ENCODE results near the gene DDX1.

DNA sequence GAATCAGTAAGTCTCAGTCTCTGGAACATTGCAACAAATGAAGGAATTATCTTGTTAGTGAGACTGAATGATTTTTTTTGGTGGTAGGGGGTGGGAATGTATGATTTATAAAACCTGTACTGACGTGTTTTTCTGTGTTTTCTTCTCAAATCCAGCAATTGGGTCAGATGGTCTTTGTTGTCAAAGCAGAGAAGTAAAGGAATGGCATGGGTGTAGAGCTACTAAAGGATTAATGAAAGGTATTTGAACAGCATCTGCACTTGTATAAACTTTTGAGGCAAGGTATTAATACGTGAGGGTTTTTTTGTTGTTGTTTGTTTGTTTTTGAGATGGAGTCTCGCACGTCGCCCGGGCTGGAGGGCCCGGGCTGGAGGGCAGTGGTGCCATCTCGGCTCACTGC lies 10.7 kb downstream of the DDX1 start:
- TF ChIP-seq, protein P1, sequence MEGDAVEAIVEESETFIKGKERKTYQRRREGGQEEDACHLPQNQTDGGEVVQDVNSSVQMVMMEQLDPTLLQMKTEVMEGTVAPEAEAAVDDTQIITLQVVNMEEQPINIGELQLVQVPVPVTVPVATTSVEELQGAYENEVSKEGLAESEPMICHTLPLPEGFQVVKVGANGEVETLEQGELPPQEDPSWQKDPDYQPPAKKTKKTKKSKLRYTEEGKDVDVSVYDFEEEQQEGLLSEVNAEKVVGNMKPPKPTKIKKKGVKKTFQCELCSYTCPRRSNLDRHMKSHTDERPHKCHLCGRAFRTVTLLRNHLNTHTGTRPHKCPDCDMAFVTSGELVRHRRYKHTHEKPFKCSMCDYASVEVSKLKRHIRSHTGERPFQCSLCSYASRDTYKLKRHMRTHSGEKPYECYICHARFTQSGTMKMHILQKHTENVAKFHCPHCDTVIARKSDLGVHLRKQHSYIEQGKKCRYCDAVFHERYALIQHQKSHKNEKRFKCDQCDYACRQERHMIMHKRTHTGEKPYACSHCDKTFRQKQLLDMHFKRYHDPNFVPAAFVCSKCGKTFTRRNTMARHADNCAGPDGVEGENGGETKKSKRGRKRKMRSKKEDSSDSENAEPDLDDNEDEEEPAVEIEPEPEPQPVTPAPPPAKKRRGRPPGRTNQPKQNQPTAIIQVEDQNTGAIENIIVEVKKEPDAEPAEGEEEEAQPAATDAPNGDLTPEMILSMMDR (conservative IDR thresholded peaks at IDR 0.05; ENCODE audit: low read depth, low read length), result no peak
- TF ChIP-seq EZH2 (IDR thresholded peaks at IDR 0.05; ENCODE audit: low read length, unreplicated experiment), result no peak
- TF ChIP-seq EZH2phosphoT487 (IDR thresholded peaks at IDR 0.05; ENCODE audit: borderline replicate concordance, low read length), result no peak
